LNCaP clone FGC (cell line): Measurements from ENCODE around the gene COL13A1.
A peak's percentile ranks its signal among the peaks of the same experiment; 100 is the strongest.

Source experiments
- DNase-seq: peaks from one replicate; pipeline ENCODE4 v3.0.0-alpha.2; 2011; ENCODE audit warnings: low read depth
- H3K4me3 ChIP-seq: 2 replicates; pipeline ENCODE4 v1.5.1; 2011; ENCODE audit warnings: mild to moderate bottlenecking, low read depth, low read length, control low read depth
- TF ChIP-seq, protein P1 (sequence below): IDR thresholded peaks from 2 replicates; pipeline ENCODE4 v1.5.1; 2012; ENCODE audit warnings: mild to moderate bottlenecking; ENCODE audit not compliant: control insufficient read depth, insufficient read depth; ENCODE audit errors: extremely low read depth

COL13A1 gene

GRCh38 chr10:69953851-69954250 is 152.1 kb downstream of the COL13A1 start:
- DNase-seq: no peak
- TF ChIP-seq, protein P1, sequence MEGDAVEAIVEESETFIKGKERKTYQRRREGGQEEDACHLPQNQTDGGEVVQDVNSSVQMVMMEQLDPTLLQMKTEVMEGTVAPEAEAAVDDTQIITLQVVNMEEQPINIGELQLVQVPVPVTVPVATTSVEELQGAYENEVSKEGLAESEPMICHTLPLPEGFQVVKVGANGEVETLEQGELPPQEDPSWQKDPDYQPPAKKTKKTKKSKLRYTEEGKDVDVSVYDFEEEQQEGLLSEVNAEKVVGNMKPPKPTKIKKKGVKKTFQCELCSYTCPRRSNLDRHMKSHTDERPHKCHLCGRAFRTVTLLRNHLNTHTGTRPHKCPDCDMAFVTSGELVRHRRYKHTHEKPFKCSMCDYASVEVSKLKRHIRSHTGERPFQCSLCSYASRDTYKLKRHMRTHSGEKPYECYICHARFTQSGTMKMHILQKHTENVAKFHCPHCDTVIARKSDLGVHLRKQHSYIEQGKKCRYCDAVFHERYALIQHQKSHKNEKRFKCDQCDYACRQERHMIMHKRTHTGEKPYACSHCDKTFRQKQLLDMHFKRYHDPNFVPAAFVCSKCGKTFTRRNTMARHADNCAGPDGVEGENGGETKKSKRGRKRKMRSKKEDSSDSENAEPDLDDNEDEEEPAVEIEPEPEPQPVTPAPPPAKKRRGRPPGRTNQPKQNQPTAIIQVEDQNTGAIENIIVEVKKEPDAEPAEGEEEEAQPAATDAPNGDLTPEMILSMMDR: no peak
- no peak overlapping the region for H3K4me3 ChIP-seq

DNA sequence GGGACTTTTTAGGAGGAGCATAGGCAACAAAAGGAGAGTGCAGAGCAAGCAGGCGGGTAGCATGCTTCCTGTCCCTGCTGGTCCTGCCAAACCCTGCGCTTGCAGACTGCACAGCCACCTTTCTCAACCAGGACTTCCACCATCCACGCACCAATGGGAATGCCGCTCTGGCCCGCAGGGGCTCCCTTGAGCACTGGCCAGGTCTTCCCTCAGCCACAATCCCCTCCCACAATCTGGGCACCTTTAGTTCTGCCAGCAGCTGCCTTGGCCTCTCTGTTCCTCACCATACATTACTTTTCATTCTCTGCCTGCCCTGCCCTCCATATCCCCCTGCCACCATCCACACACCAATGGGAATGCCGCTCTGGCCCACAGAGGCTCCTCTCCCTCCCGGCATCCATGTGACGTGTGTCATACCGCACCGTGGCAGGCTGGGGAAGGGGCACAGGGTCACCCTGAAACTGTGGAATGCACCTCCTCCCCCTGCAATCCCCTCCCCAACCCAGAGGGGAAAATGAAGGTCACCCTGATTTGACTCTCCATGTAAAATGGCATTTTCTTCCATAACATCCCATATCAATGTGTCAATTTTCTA is 153.6 kb downstream of the COL13A1 start:
- TF ChIP-seq, protein P1: no peak
- no peak overlapping the region for H3K4me3 ChIP-seq
- no peak for DNase-seq

- H3K4me3 ChIP-seq: no peak overlapping the region
- no peak for DNase-seq
- TF ChIP-seq, protein P1: no peak
Observed at GRCh38 chr10:69955897-69956740, 154.4 kb downstream of the COL13A1 start.

DNA sequence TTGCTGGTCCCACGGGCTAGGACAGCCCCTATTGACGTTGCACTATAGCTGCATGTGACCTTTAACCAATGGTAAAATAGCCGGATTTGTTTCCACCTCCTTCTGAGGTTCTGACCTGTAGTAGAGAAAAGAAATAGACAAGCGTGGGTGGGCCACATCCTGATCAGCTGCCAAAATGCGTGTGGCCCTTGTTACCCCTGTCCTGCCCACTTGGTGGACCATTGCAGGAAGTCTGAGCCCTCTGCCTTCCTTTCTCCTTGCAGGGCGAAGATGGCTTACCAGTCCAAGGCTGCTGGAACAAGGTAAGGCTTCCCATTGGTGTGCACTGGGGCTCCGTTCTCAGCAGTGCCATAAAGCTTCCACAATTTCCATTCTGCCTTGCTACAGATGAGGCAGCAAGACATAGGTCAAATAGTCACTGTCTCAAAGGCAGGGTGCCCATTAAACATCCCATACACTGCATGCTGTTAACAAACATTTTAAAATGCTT is 155.1 kb downstream of the COL13A1 start:
- TF ChIP-seq, protein P1: no peak
- H3K4me3 ChIP-seq: no peak overlapping the region
- DNase-seq: no peak

- no peak for DNase-seq
- TF ChIP-seq, protein P1: no peak
- H3K4me3 ChIP-seq: no peak overlapping the region
Observed at GRCh38 chr10:69957241-69957885, 155.7 kb downstream of the COL13A1 start.

DNA sequence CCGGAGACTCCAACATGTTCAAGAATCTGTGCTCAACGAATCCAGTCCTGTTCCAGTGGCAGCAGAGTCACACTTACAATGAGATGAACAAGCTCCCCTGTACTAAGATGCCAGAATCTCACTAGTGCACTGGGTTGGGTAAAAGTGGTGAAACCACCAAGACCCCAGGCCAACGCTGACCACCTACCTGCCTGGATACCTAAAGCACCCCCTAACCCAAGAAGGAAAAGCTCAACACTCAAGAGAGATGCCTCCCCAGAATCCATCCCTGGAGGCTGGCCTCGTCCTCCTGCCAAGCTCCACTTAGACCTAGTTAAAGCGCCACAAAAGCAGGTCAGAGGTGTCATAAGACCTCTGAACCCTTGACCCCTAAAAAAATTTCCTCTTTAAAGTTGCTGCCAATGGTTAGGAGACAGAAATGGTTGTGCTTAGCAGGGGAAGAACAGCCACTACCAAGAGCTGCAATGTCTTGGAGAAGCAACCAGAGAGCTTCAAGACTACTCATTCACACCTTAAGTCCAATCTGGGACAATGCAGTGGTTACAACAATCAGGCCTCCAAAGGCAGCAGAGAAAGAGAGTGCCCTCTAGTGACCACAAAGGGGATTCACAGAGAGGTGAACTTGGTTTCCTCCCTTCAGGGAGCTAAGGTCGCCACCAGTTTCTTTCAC is 156.3 kb downstream of the COL13A1 start:
- peak; percentile 15 for DNase-seq
- TF ChIP-seq, protein P1: peak; percentile 90

More for the DNA sequence above, 156.3 kb downstream of the COL13A1 start:
- no peak overlapping the region for H3K4me3 ChIP-seq
